Activated T-cell treated with anti-CD3 and anti-CD28 coated beads, Interleukin-2, amount 50 U/mL, for 24 hours (primary cell): ENCODE data around the gene RNF224.
"Not testable (repeated sequence)": the region's sequence is repeated elsewhere in the genome, so short reads cannot be mapped to it uniquely, and the experiment has no call there.

Experiments used
- DNase-seq: peaks from one replicate; pipeline ENCODE4 v3.0.0-alpha.2; 2020
- H3K27ac Mint-ChIP-seq: 2 replicates; pipeline ENCODE4 v1.8.0; 2020; ENCODE audit warnings: mild to moderate bottlenecking, mixed read lengths
- H3K27me3 Mint-ChIP-seq: 2 replicates; pipeline ENCODE4 v1.8.0; 2020; ENCODE audit warnings: mixed read lengths
- H3K36me3 Mint-ChIP-seq: 2 replicates; pipeline ENCODE4 v1.8.0; 2020; ENCODE audit warnings: low read depth, mixed read lengths
- H3K4me1 Mint-ChIP-seq: 2 replicates; pipeline ENCODE4 v1.8.0; 2020; ENCODE audit warnings: low read depth, mixed read lengths
- H3K4me3 Mint-ChIP-seq: 2 replicates; pipeline ENCODE4 v1.8.0; 2020; ENCODE audit warnings: mild to moderate bottlenecking, moderate library complexity, mixed read lengths
- H3K9me3 Mint-ChIP-seq: 2 replicates; pipeline ENCODE4 v1.8.0; 2020; ENCODE audit warnings: mixed read lengths

Gene RNF224

GRCh38 chr9:137254624-137255447 is 27.5 kb downstream of the RNF224 start, which contains the start of gene NELFB:
TSS of gene NELFB (plus strand) at chr9:137255327.
- Mint-ChIP-seq H3K27ac (peak within 1 kb of the TSS; percentile 89), H3K36me3 (peaks cover 32% of the 10 kb centered on the region), H3K4me3 (peak within 1 kb of the TSS; percentile 91), H3K9me3 (no peaks in the 10 kb centered on the region), H3K4me1 (peaks cover 23% of the 10 kb centered on the region), H3K27me3 (no peaks in the 10 kb centered on the region)
- DNase-seq: peak; percentile 99

- Mint-ChIP-seq H3K4me3 (peak overlapping the region; percentile 91), H3K9me3 (no peaks in the 10 kb centered on the region), H3K36me3 (peaks cover 32% of the 10 kb centered on the region), H3K27me3 (no peaks in the 10 kb centered on the region), H3K4me1 (peaks cover 23% of the 10 kb centered on the region), H3K27ac (peak overlapping the region; percentile 89)
- no peak for DNase-seq
These were observed 28.3 kb downstream of the RNF224 start for GRCh38 chr9:137255448-137256114.

GRCh38 chr9:137256362-137256761 is 29.1 kb downstream of the RNF224 start:
- H3K27ac Mint-ChIP-seq: peak overlapping the region; percentile 89

GRCh38 chr9:137256856-137257255 is 29.6 kb downstream of the RNF224 start:
- Mint-ChIP-seq H3K27me3 (no peaks in the 10 kb centered on the region), H3K4me1 (peaks cover 23% of the 10 kb centered on the region), H3K36me3 (peaks cover 40% of the 10 kb centered on the region), H3K4me3 (peak overlapping the region; percentile 91), H3K9me3 (no peaks in the 10 kb centered on the region), H3K27ac (peak overlapping the region; percentile 89)
- no peak for DNase-seq

More at GRCh38 chr9:137256362-137256761, 29.1 kb downstream of the RNF224 start:
- H3K9me3 Mint-ChIP-seq: no peaks in the 10 kb centered on the region
- H3K4me1 Mint-ChIP-seq: peaks cover 23% of the 10 kb centered on the region
- H3K36me3 Mint-ChIP-seq: peaks cover 35% of the 10 kb centered on the region
- no peak for DNase-seq
- H3K4me3 Mint-ChIP-seq: peak overlapping the region; percentile 91
- no peaks in the 10 kb centered on the region for H3K27me3 Mint-ChIP-seq

- not testable (repeated sequence) for H3K9me3 Mint-ChIP-seq, H3K27ac Mint-ChIP-seq, DNase-seq, H3K4me3 Mint-ChIP-seq, H3K27me3 Mint-ChIP-seq, H3K4me1 Mint-ChIP-seq
- H3K36me3 Mint-ChIP-seq: peaks cover 70% of the 10 kb centered on the region
These were observed 35.0 kb downstream of the RNF224 start for GRCh38 chr9:137262173-137262908.

- Mint-ChIP-seq H3K9me3 (no peaks in the 10 kb centered on the region), H3K27me3 (no peaks in the 10 kb centered on the region), H3K36me3 (peaks cover 75% of the 10 kb centered on the region), H3K4me1 (no peaks in the 10 kb centered on the region), H3K27ac (no peak overlapping the region), H3K4me3 (no peak overlapping the region)
- DNase-seq: no peak
These were observed 35.6 kb downstream of the RNF224 start for GRCh38 chr9:137262909-137263285.

- DNase-seq: no peak
- Mint-ChIP-seq H3K4me1 (no peaks in the 10 kb centered on the region), H3K36me3 (peaks cover 75% of the 10 kb centered on the region), H3K9me3 (no peaks in the 10 kb centered on the region), H3K27ac (no peak overlapping the region), H3K27me3 (no peaks in the 10 kb centered on the region), H3K4me3 (no peak overlapping the region)
These were observed 36.2 kb downstream of the RNF224 start for GRCh38 chr9:137263506-137263905.

GRCh38 chr9:137264067-137264466 is 36.8 kb downstream of the RNF224 start:
- Mint-ChIP-seq H3K27me3 (no peaks in the 10 kb centered on the region), H3K9me3 (no peaks in the 10 kb centered on the region), H3K4me1 (no peaks in the 10 kb centered on the region), H3K4me3 (no peak overlapping the region), H3K27ac (no peak overlapping the region), H3K36me3 (peaks cover 75% of the 10 kb centered on the region)
- DNase-seq: no peak

GRCh38 chr9:137265496-137266161 is 38.3 kb downstream of the RNF224 start:
- no peak overlapping the region for H3K4me3 Mint-ChIP-seq
- peaks cover 2% of the 10 kb centered on the region for H3K4me1 Mint-ChIP-seq
- peaks cover 85% of the 10 kb centered on the region for H3K36me3 Mint-ChIP-seq
- DNase-seq: no peak
- H3K9me3 Mint-ChIP-seq: no peaks in the 10 kb centered on the region
- H3K27ac Mint-ChIP-seq: no peak overlapping the region
- H3K27me3 Mint-ChIP-seq: no peaks in the 10 kb centered on the region

- Mint-ChIP-seq H3K36me3 (peaks cover 86% of the 10 kb centered on the region), H3K27ac (no peak overlapping the region), H3K27me3 (no peaks in the 10 kb centered on the region), H3K4me1 (peaks cover 6% of the 10 kb centered on the region), H3K4me3 (no peak overlapping the region), H3K9me3 (no peaks in the 10 kb centered on the region)
- no peak for DNase-seq
These were observed 38.8 kb downstream of the RNF224 start for GRCh38 chr9:137266162-137266527.

- peaks cover 10% of the 10 kb centered on the region for H3K4me1 Mint-ChIP-seq
- no peak for DNase-seq
- no peak overlapping the region for H3K4me3 Mint-ChIP-seq
- peaks cover 86% of the 10 kb centered on the region for H3K36me3 Mint-ChIP-seq
- no peak overlapping the region for H3K27ac Mint-ChIP-seq
- no peaks in the 10 kb centered on the region for H3K27me3 Mint-ChIP-seq
- no peaks in the 10 kb centered on the region for H3K9me3 Mint-ChIP-seq
These were observed 39.5 kb downstream of the RNF224 start for GRCh38 chr9:137266585-137267453.

- peaks cover 10% of the 10 kb centered on the region for H3K4me1 Mint-ChIP-seq
- no peak overlapping the region for H3K27ac Mint-ChIP-seq
- H3K9me3 Mint-ChIP-seq: no peaks in the 10 kb centered on the region
- no peaks in the 10 kb centered on the region for H3K27me3 Mint-ChIP-seq
- DNase-seq: no peak
- H3K36me3 Mint-ChIP-seq: peaks cover 80% of the 10 kb centered on the region
- no peak overlapping the region for H3K4me3 Mint-ChIP-seq
These were observed 40.6 kb downstream of the RNF224 start for GRCh38 chr9:137267933-137268355.

GRCh38 chr9:137268538-137269201 is 41.4 kb downstream of the RNF224 start:
- Mint-ChIP-seq H3K27me3 (no peaks in the 10 kb centered on the region), H3K27ac (peak overlapping the region; percentile 26), H3K4me1 (peaks cover 10% of the 10 kb centered on the region)

More at GRCh38 chr9:137268538-137269201, 41.4 kb downstream of the RNF224 start:
- Mint-ChIP-seq H3K9me3 (no peaks in the 10 kb centered on the region), H3K36me3 (peaks cover 82% of the 10 kb centered on the region), H3K4me3 (no peak overlapping the region)
- DNase-seq: no peak
